HCT116 (cell line): ENCODE measurements around the gene PDE8A. TPM values are rescaled to one million over a fixed set of nuclear protein-coding genes. Genes with fewer than 3 reads are reported as not detected.

Experiments used
- ATAC-seq: fragments of 200-7000 bp; cut with Tn5 transposase; 2 replicates; pipeline ENCODE4 v1.9.1; 2020; ENCODE audit warnings: mild to moderate bottlenecking, moderate library complexity
- BruUV-seq: library from RNA; stranded (reverse); fragments of 400-500 nt; replicated peaks from 2 replicates; lab custom pipeline; 2021; lab: Mats Ljungman, UMichigan
- CTCF ChIA-PET: fragments of 300-600 bp; sonication (Branson Sonifier 250); formaldehyde crosslinking; loops from one replicate; lab custom pipeline; 2021; ENCODE audit warnings: antibody characterized with exemption; lab: Charles Lee
- POLR2A ChIA-PET: fragments of 300-600, 350-600 bp; sonication (Branson Sonifier 250); formaldehyde crosslinking; loops from one replicate; lab custom pipeline; 2021; ENCODE audit warnings: antibody characterized with exemption; lab: Charles Lee
- RAD21 ChIA-PET, 2 experiments: fragments of 300-600 bp; sonication (Branson Sonifier 250); formaldehyde crosslinking; loops; one replicate each; lab custom pipeline; 2023; ENCODE audit warnings: low total read pairs in 2 of 2; ENCODE audit not compliant: uncharacterized antibody in 2 of 2, unreplicated experiment in 2 of 2, low non-redundant PET in 1 of 2; lab: Charles Lee
- DNase-seq: peaks from one replicate; pipeline ENCODE4 v3.0.0-alpha.2; 2010; ENCODE audit warnings: low read depth, low spot score
- H2AFZ ChIP-seq: fragments of 200-600 bp; shearing (Covaris generic), sonication (generic); 2 replicates; pipeline ENCODE4 v1.6.1; 2017; ENCODE audit warnings: low read depth, mixed run types, mixed read lengths, antibody characterized with exemption, low read length; ENCODE audit not compliant: poor library complexity, severe bottlenecking
- H3K27ac ChIP-seq: 2 replicates; pipeline ENCODE4 v1.5.1; 2012; ENCODE audit warnings: low read depth, low read length
- H3K27me3 ChIP-seq: fragments of 200-600 bp; sonication (generic); 2 replicates; pipeline ENCODE4 v1.6.1; 2016; ENCODE audit warnings: mixed run types, low read length, mixed read lengths; ENCODE audit not compliant: insufficient read depth
- H3K36me3 ChIP-seq, 2 experiments: fragments of 200-500 bp in 1 of 2; fragments of 200-600 bp in 1 of 2; sonication (Bioruptor generic) in 1 of 2; sonication (generic) in 1 of 2; 2 replicates each; pipeline versions ENCODE4 v1.5.1 to v1.6.1; 2014 to 2016; ENCODE audit warnings: low read length in 2 of 2, inconsistent platforms in 1 of 2, mixed read lengths in 1 of 2, mixed run types in 1 of 2; ENCODE audit not compliant: insufficient read depth in 2 of 2, control insufficient read depth in 1 of 2
- H3K4me1 ChIP-seq, 2 experiments: fragments of 200-600 bp in 1 of 2; sonication (generic) in 1 of 2; 2 replicates each; pipeline versions ENCODE4 v1.5.1 to v1.6.1; 2012 to 2017; ENCODE audit warnings: low read length in 2 of 2, inconsistent platforms in 1 of 2, mild to moderate bottlenecking in 1 of 2, mixed read lengths in 1 of 2, mixed run types in 1 of 2, moderate library complexity in 1 of 2; ENCODE audit not compliant: insufficient read depth in 2 of 2, control insufficient read depth in 1 of 2
- H3K4me2 ChIP-seq: fragments of 200-600 bp; sonication (generic); 2 replicates; pipeline ENCODE4 v1.6.1; 2017; ENCODE audit warnings: mixed run types, low read length, mixed read lengths
- H3K4me3 ChIP-seq, 2 experiments: fragments of 200-600 bp in 1 of 2; sonication (generic) in 1 of 2; replicated peaks in 1 of 2; 2 replicates each; pipeline ENCODE4 v1.5.1; 2011 to 2016; ENCODE audit warnings: low read length in 2 of 2, control low read depth in 1 of 2, low read depth in 1 of 2, mild to moderate bottlenecking in 1 of 2, mixed read lengths in 1 of 2, mixed run types in 1 of 2
- H3K79me2 ChIP-seq: fragments of 200-600 bp; sonication (generic); 2 replicates; pipeline ENCODE4 v1.6.1; 2017; ENCODE audit warnings: mild to moderate bottlenecking, mixed run types, low read length, moderate library complexity, mixed read lengths; ENCODE audit not compliant: insufficient read depth
- H3K9ac ChIP-seq: fragments of 200-600 bp; sonication (generic); 2 replicates; pipeline ENCODE4 v1.6.1; 2016; ENCODE audit warnings: low read length, mixed read lengths
- H3K9me2 ChIP-seq: fragments of 200-600 bp; sonication (generic), shearing (Covaris generic); 2 replicates; pipeline ENCODE4 v1.6.1; 2017; ENCODE audit warnings: mixed run types, mild to moderate bottlenecking, moderate library complexity; ENCODE audit not compliant: insufficient read depth
- H3K9me3 ChIP-seq, 2 experiments: fragments of 200-500 bp in 1 of 2; fragments of 200-600 bp in 1 of 2; sonication (Bioruptor generic) in 1 of 2; sonication (generic) in 1 of 2; 2 replicates each; pipeline ENCODE4 v1.6.1; 2014 to 2017; ENCODE audit warnings: low read length in 2 of 2, mixed read lengths in 2 of 2, inconsistent platforms in 1 of 2, low read depth in 1 of 2, mild to moderate bottlenecking in 1 of 2, mixed run types in 1 of 2, moderate library complexity in 1 of 2; ENCODE audit not compliant: control insufficient read depth in 1 of 2, insufficient read depth in 1 of 2
- H4K20me1 ChIP-seq: fragments of 200-600 bp; sonication (generic), shearing (Covaris generic); 2 replicates; pipeline ENCODE4 v1.6.1; 2017; ENCODE audit warnings: mixed run types, mild to moderate bottlenecking, moderate library complexity; ENCODE audit not compliant: insufficient read depth
- CEBPB ChIP-seq: IDR thresholded peaks from 2 replicates; pipeline ENCODE4 v1.6.1; 2012; ENCODE audit warnings: low read depth
- CTCF ChIP-seq, 3 experiments: fragments of 200-600 bp in 1 of 3; sonication (generic) in 1 of 3; IDR thresholded peaks in 2 of 3; conservative IDR thresholded peaks in 1 of 3; 2 replicates each; pipeline ENCODE4 v1.5.1; 2012 to 2017; ENCODE audit warnings: low read depth in 2 of 3, low read length in 2 of 3, antibody characterized with exemption in 1 of 3, borderline replicate concordance in 1 of 3, control low read depth in 1 of 3, mild to moderate bottlenecking in 1 of 3, mixed read lengths in 1 of 3, mixed run types in 1 of 3, moderate library complexity in 1 of 3; ENCODE audit not compliant: insufficient read depth in 1 of 3
- EGR1 ChIP-seq: IDR thresholded peaks from 2 replicates; pipeline ENCODE4 v1.6.1; 2012; ENCODE audit warnings: low read depth
- EZH2 ChIP-seq: fragments of 200-600 bp; sonication (generic); IDR thresholded peaks from 2 replicates; pipeline ENCODE4 v1.6.1; 2017; ENCODE audit warnings: antibody characterized with exemption, mixed run types
- SIN3A ChIP-seq: IDR thresholded peaks from 2 replicates; pipeline ENCODE4 v1.6.1; 2012; ENCODE audit warnings: low read depth
- SP1 ChIP-seq: IDR thresholded peaks from 2 replicates; pipeline ENCODE4 v1.6.1; 2012; ENCODE audit warnings: low read depth
- ZBTB33 ChIP-seq: IDR thresholded peaks from 2 replicates; pipeline ENCODE4 v1.6.1; 2011; ENCODE audit warnings: mild to moderate bottlenecking, low read length, moderate library complexity; ENCODE audit not compliant: insufficient replicate concordance; ENCODE audit errors: extremely low read depth
- ZFX ChIP-seq: fragments of 450-650 bp; IDR thresholded peaks from 2 replicates; pipeline ENCODE4 v1.6.1; 2017
- ZNF274 ChIP-seq: fragments of 200-500 bp; sonication (Bioruptor generic); IDR thresholded peaks from 2 replicates; pipeline ENCODE4 v1.6.1; 2014; ENCODE audit warnings: mild to moderate bottlenecking, low read depth, low read length, inconsistent platforms
- intact Hi-C: fragments of 100-400 bp; cut with micrococcal nuclease; formaldehyde crosslinking; loops from 2 replicates; pipeline ENCODE4 v1.10.0; 2022
- total RNA-seq: library from RNA; stranded (reverse); gene quantifications from one replicate; pipeline ENCODE4 v1.2.1, GENCODE V29; 2021; ENCODE audit not compliant: unreplicated experiment

The PDE8A gene
- total RNA-seq, 1 experiment from 2014 or later, result 37.8 TPM

- Histone ChIP-seq H3K9me3 (no peaks in the 10 kb centered on the region), H3K36me3 (no peaks in the 10 kb centered on the region), H3K27me3 (no peaks in the 10 kb centered on the region), H3K9ac (no peak overlapping the region), H3K4me3 (no peak overlapping the region), H4K20me1 (no peaks in the 10 kb centered on the region), H3K4me1 (no peaks in the 10 kb centered on the region), H2AFZ (no peak overlapping the region), H3K9me2 (no peaks in the 10 kb centered on the region), H3K4me2 (no peak overlapping the region), H3K27ac (no peak overlapping the region), H3K79me2 (no peaks in the 10 kb centered on the region)
- TF ChIP-seq CEBPB (no peak), ZNF274 (no peak), ZFX (no peak), CTCF (IDR thresholded peaks at IDR 0.05 in 2 of 3, conservative IDR thresholded peaks at IDR 0.05 in 1 of 3; ENCODE audit: borderline replicate concordance in 1 of 3, insufficient read depth in 1 of 3, low read depth in 2 of 3, low read length in 2 of 3) (no peak), ZBTB33 (no peak), EZH2 (no peak), SP1 (no peak), EGR1 (no peak), SIN3A (no peak)
- ChIA-PET POLR2A (no interaction called here), CTCF (no interaction called here), RAD21 (no interaction called here)
- ATAC-seq (no peak), DNase-seq (no peak)
- intact Hi-C loops, result no loop called here
- BruUV-seq, result no TSS peak
Measured at GRCh38 chr15:84967380-84967779, 14.3 kb upstream of the PDE8A start.
